ENCODE data around the gene THSD4. TPM values are rescaled to one million over a fixed set of nuclear protein-coding genes. Genes with fewer than 3 reads are reported as not detected.

THSD4 gene
- total and polyA plus RNA-seq, 2 of the 8 experiments (the other 6 are each of a cell fraction or from before 2014, with no cell fraction given) = 2.5 to 6.2 TPM

DNA sequence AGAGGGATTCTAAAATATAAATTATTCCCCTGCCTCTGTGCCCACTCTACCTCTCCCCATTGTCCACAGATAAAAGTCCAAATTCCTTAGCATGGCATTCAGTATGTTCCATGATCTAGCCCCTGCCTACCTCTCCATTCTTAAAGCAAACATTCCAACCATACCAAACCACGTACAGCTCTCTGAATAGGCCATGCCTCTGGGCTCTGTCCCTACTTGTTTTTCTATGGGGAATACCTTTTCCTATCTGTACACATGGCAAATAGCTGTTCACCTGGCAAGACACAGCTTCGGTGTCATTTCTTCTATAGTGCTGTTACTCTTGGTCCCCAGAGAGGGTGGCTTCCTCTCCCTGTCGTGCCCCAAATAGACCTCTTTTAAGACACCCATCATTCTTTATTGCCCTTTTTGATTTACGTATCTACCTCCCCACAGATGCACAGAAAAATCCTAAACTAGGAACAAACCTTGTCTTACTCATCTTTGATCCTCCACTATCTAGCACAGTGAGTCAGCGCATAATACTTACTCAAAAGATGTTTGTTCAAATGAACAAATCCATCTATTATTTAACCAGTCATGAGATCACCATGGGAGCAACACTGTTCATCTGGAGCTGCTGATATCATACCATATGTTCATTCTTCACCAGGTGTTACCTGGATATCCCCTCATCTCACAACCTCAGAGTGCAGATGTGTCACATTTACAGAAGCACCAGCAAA is 329.8 kb downstream of the THSD4 start:
- Histone ChIP-seq H3K4me1 (replicated peaks in 1 of 4; ENCODE audit: control insufficient read depth in 3 of 4, insufficient read depth in 4 of 4, low read length in 3 of 4) (peaks cover 0 to 6% (median 3%) of the 10 kb centered on the region in 4 experiments; a peak in 3 of 7 replicates), H3K14ac (ENCODE audit: insufficient read length) (no peak overlapping the region), H2BK12ac (ENCODE audit: low read depth, low read length) (no peak overlapping the region), H3K18ac (ENCODE audit: extremely low read depth, low read length) (no peak overlapping the region), H3K79me2 (ENCODE audit: control insufficient read depth in 1 of 2, insufficient read depth in 2 of 2, low read length in 2 of 2) (no peaks in the 10 kb centered on the region), H4K20me1 (replicated peaks in 1 of 2; ENCODE audit: control insufficient read depth in 1 of 2, insufficient read depth in 2 of 2, low read length in 2 of 2) (no peaks in the 10 kb centered on the region), H4K5ac (ENCODE audit: insufficient read length, low read depth, low read length) (no peak overlapping the region), H2BK120ac (replicated peaks; ENCODE audit: low read depth, low read length) (no peak overlapping the region), H3K9me3 (ENCODE audit: insufficient read depth in 2 of 2, low read depth in 1 of 2, low read length in 1 of 2) (no peaks in the 10 kb centered on the region), H3K79me1 (ENCODE audit: low read depth, low read length) (no peaks in the 10 kb centered on the region), H3K27ac (ENCODE audit: low read depth, low read length) (no peak overlapping the region), H4K8ac (ENCODE audit: extremely low read depth, insufficient read depth, low read length) (no peak overlapping the region), H2BK20ac (ENCODE audit: low read length) (no peak overlapping the region), H3K36me3 (ENCODE audit: control insufficient read depth in 2 of 4, insufficient read depth in 4 of 4, low read length in 3 of 4) (no peaks in the 10 kb centered on the region), H2AK5ac (ENCODE audit: low read depth, low read length) (no peak overlapping the region), H3K4me3 (ENCODE audit: extremely low read depth in 1 of 4, insufficient read depth in 2 of 4, low read depth in 3 of 4, low read length in 4 of 4) (no peak overlapping the region), H3K4ac (replicated peaks; ENCODE audit: insufficient read length, low read depth, low read length) (no peak overlapping the region), H3K56ac (replicated peaks; ENCODE audit: insufficient read length, low read depth, low read length) (no peak overlapping the region), H3K23me2 (ENCODE audit: low read depth, low read length) (no peaks in the 10 kb centered on the region), H3K27me3 (replicated peaks in 1 of 4; ENCODE audit: control insufficient read depth in 3 of 4, extremely low read depth in 1 of 4, insufficient read depth in 3 of 4, low read length in 3 of 4) (no peaks in the 10 kb centered on the region), H2BK15ac (ENCODE audit: low read length) (no peak overlapping the region), H3K4me2 (ENCODE audit: insufficient read depth in 1 of 2, low read depth in 2 of 2, low read length in 2 of 2) (no peak overlapping the region), H2AFZ (ENCODE audit: low read length) (no peak overlapping the region), H4K91ac (replicated peaks; ENCODE audit: insufficient read length, low read length) (no peak overlapping the region), H2BK5ac (ENCODE audit: low read depth, low read length) (no peak overlapping the region), H3K9ac (replicated peaks in 1 of 4; ENCODE audit: extremely low read depth in 1 of 4, low read depth in 3 of 4, low read length in 3 of 4) (no peak overlapping the region), H3K23ac (ENCODE audit: insufficient read length) (no peak overlapping the region)
- TF ChIP-seq ZNF274 (IDR thresholded peaks at IDR 0.05; ENCODE audit: borderline replicate concordance, extremely low read depth, low read length) (no peak), POLR2A (IDR thresholded peaks at IDR 0.05; ENCODE audit: control extremely low read depth in 1 of 2, low read depth in 2 of 2, low read length in 2 of 2) (no peak)
- no peak for FAIRE-seq
- DNase-seq (ENCODE audit: low read depth in 1 of 2, low spot score in 2 of 2) = no peak
- ChIA-PET POLR2A (ENCODE audit: partially characterized antibody) (no interaction called here), CTCF (ENCODE audit: partially characterized antibody) (interaction anchor here (0.6 to 6.1 kb wide), 25 partner anchors 19 to 751 kb away, joined by 3 to 61 read pairs (median 3); no protein-coding TSS in a partner anchor)
- WGBS, 2 experiments (ENCODE audit: extremely low coverage in 1 of 2, insufficient coverage in 1 of 2, insufficient read length in 1 of 2, insufficient replicate concordance in 2 of 2, low coverage in 1 of 2, low lambda C conversion rate in 2 of 2, missing lambda C conversion rate in 1 of 2) = 77% methylated on average over 5 of the region's 5 CpGs; no CpG with 5 or more reads in 1 of the 2 experiments

All from H1 (cell line).